DND-41 (cell line): ENCODE measurements around the gene NUTF2.

Experiments used
- ATAC-seq: fragments of 200-7000 bp; cut with Tn5 transposase; 3 replicates; pipeline ENCODE4 v1.9.1; 2021; ENCODE audit warnings: low read depth; ENCODE audit not compliant: insufficient read depth
- DNase-seq: peaks from one replicate; pipeline ENCODE4 v3.0.0-alpha.2; 2020
- H2AFZ ChIP-seq: 2 replicates; pipeline ENCODE4 v1.6.0; 2012; ENCODE audit warnings: low read depth, low read length
- H3K27ac ChIP-seq: 2 replicates; pipeline ENCODE4 v1.5.1; 2012; ENCODE audit warnings: low read length, inconsistent platforms
- H3K27me3 ChIP-seq: fragments of 200-600 bp; sonication (generic); 2 replicates; pipeline ENCODE4 v1.6.0; 2012; ENCODE audit warnings: low read length, mild to moderate bottlenecking, inconsistent platforms; ENCODE audit not compliant: insufficient read depth, poor library complexity
- H3K36me3 ChIP-seq: 2 replicates; pipeline ENCODE4 v1.5.1; 2012; ENCODE audit warnings: low read length, inconsistent platforms; ENCODE audit not compliant: insufficient read depth
- H3K4me1 ChIP-seq: 2 replicates; pipeline ENCODE4 v1.5.1; 2012; ENCODE audit warnings: mild to moderate bottlenecking, low read length; ENCODE audit not compliant: insufficient read depth
- H3K4me2 ChIP-seq: 2 replicates; pipeline ENCODE4 v1.6.0; 2012; ENCODE audit warnings: mild to moderate bottlenecking, moderate library complexity, low read length, inconsistent platforms; ENCODE audit not compliant: insufficient read depth
- H3K4me3 ChIP-seq, 2 experiments: fragments of 200-600 bp in 1 of 2; shearing (Covaris generic) in 1 of 2; 2 replicates each; pipeline ENCODE4 v1.5.1; 2012 to 2016; ENCODE audit warnings: inconsistent platforms in 2 of 2, low read length in 2 of 2, mild to moderate bottlenecking in 2 of 2, low read depth in 1 of 2, moderate library complexity in 1 of 2
- H3K79me2 ChIP-seq: 2 replicates; pipeline ENCODE4 v1.6.0; 2012; ENCODE audit warnings: low read length, inconsistent platforms; ENCODE audit not compliant: insufficient read depth
- H3K9ac ChIP-seq: 2 replicates; pipeline ENCODE4 v1.6.0; 2012; ENCODE audit warnings: low read depth, mild to moderate bottlenecking, inconsistent platforms, low read length, moderate library complexity
- H3K9me3 ChIP-seq: 2 replicates; pipeline ENCODE4 v1.5.1; 2012; ENCODE audit warnings: low read length, moderate library complexity, mild to moderate bottlenecking, inconsistent platforms; ENCODE audit not compliant: insufficient read depth, severe bottlenecking
- H4K20me1 ChIP-seq: 2 replicates; pipeline ENCODE4 v1.6.0; 2012; ENCODE audit warnings: low read length; ENCODE audit not compliant: insufficient read depth
- EZH2 ChIP-seq: IDR thresholded peaks from 3 replicates; pipeline ENCODE4 v1.6.1; 2012; ENCODE audit warnings: borderline replicate concordance, low read depth, mild to moderate bottlenecking, moderate library complexity, low read length, inconsistent platforms; ENCODE audit not compliant: severe bottlenecking
- TF ChIP-seq, protein P1 (sequence below): IDR thresholded peaks from 2 replicates; pipeline ENCODE4 v1.5.1; 2012; ENCODE audit warnings: borderline replicate concordance, low read length, moderate library complexity, mild to moderate bottlenecking; ENCODE audit not compliant: poor library complexity, severe bottlenecking; ENCODE audit errors: extremely low read depth

NUTF2 gene

DNA sequence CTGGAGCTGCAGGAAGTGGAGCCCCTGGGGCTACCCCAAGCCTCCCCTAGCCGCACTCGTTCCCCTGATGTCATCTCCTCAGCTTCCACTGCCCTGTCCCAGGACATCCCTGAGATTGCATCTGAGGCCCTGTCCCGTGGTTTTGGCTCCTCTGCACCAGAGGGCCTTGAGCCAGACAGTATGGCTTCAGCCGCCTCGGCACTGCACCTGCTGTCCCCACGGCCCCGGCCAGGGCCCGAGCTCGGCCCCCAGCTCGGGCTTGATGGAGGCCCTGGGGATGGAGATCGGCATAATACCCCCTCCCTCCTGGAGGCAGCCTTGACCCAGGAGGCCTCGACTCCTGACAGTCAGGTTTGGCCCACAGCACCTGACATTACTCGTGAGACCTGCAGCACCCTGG, 33.9 kb downstream of the NUTF2 start:
- H3K9ac ChIP-seq: no peak overlapping the region
- no peak overlapping the region for H3K27ac ChIP-seq
- no peak for ATAC-seq
- DNase-seq: no peak
- no peaks in the 10 kb centered on the region for H3K27me3 ChIP-seq
- no peak overlapping the region for H2AFZ ChIP-seq
- peaks cover 53% of the 10 kb centered on the region for H4K20me1 ChIP-seq
- peaks cover 100% of the 10 kb centered on the region for H3K36me3 ChIP-seq
- H3K4me1 ChIP-seq: peaks cover 5% of the 10 kb centered on the region
- TF ChIP-seq, protein P1, sequence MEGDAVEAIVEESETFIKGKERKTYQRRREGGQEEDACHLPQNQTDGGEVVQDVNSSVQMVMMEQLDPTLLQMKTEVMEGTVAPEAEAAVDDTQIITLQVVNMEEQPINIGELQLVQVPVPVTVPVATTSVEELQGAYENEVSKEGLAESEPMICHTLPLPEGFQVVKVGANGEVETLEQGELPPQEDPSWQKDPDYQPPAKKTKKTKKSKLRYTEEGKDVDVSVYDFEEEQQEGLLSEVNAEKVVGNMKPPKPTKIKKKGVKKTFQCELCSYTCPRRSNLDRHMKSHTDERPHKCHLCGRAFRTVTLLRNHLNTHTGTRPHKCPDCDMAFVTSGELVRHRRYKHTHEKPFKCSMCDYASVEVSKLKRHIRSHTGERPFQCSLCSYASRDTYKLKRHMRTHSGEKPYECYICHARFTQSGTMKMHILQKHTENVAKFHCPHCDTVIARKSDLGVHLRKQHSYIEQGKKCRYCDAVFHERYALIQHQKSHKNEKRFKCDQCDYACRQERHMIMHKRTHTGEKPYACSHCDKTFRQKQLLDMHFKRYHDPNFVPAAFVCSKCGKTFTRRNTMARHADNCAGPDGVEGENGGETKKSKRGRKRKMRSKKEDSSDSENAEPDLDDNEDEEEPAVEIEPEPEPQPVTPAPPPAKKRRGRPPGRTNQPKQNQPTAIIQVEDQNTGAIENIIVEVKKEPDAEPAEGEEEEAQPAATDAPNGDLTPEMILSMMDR: no peak
- no peak for TF ChIP-seq EZH2
- peaks cover 18% of the 10 kb centered on the region for H3K79me2 ChIP-seq
- H3K9me3 ChIP-seq: no peaks in the 10 kb centered on the region
- no peak overlapping the region for H3K4me3 ChIP-seq
- H3K4me2 ChIP-seq: no peak overlapping the region

DNA sequence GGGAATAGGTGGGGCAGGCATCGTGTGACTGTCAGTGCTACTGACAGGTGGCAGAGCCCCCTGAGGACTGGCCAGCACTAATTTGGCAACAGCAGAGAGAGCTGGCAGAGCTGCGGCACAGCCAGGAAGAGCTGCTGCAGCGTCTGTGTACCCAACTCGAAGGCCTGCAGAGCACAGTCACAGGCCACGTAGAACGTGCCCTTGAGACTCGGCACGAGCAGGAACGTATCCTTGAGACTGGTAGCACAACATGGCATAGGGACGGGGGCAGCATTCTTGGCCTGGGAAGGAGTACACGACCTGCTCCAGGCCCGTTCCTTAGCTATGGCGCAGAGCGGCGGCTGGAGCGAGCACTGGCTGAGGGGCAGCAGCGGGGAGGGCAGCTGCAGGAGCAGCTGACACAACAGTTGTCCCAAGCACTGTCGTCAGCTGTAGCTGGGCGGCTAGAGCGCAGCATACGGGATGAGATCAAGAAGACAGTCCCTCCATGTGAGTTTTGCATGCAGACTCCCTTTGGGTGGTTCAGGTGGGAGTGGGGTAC, 35.0 kb downstream of the NUTF2 start:
- H3K27me3 ChIP-seq: no peaks in the 10 kb centered on the region
- no peak overlapping the region for H2AFZ ChIP-seq
- no peak overlapping the region for H3K4me3 ChIP-seq
- no peak overlapping the region for H3K9ac ChIP-seq
- no peak for TF ChIP-seq EZH2
- TF ChIP-seq, protein P1: no peak
- H3K9me3 ChIP-seq: no peaks in the 10 kb centered on the region
- H4K20me1 ChIP-seq: peaks cover 42% of the 10 kb centered on the region
- H3K4me1 ChIP-seq: no peaks in the 10 kb centered on the region
- ATAC-seq (no peak), DNase-seq (no peak)
- peaks cover 97% of the 10 kb centered on the region for H3K36me3 ChIP-seq
- no peak overlapping the region for H3K27ac ChIP-seq
- peaks cover 7% of the 10 kb centered on the region for H3K79me2 ChIP-seq
- H3K4me2 ChIP-seq: no peak overlapping the region

- H2AFZ ChIP-seq: no peak overlapping the region
- H4K20me1 ChIP-seq: peaks cover 34% of the 10 kb centered on the region
- no peaks in the 10 kb centered on the region for H3K4me1 ChIP-seq
- H3K9ac ChIP-seq: no peak overlapping the region
- no peak for DNase-seq
- peaks cover 88% of the 10 kb centered on the region for H3K36me3 ChIP-seq
- H3K4me3 ChIP-seq: no peak overlapping the region
- H3K79me2 ChIP-seq: no peaks in the 10 kb centered on the region
- ATAC-seq: no peak
- no peak overlapping the region for H3K4me2 ChIP-seq
- TF ChIP-seq EZH2: no peak
- TF ChIP-seq, protein P1: no peak
- H3K27ac ChIP-seq: no peak overlapping the region
- H3K27me3 ChIP-seq: no peaks in the 10 kb centered on the region
- H3K9me3 ChIP-seq: no peaks in the 10 kb centered on the region
Observed at GRCh38 chr16:67882374-67883145, 35.8 kb downstream of the NUTF2 start.
